Glutamatergic neuron (in vitro differentiated cells): ENCODE measurements around the gene PTPRM. TPM values are rescaled to one million over a fixed set of nuclear protein-coding genes. Genes with fewer than 3 reads are reported as not detected.

ENCODE experiments used
- DNase-seq: peaks from one replicate; pipeline ENCODE4 v3.0.0; 2022
- H3K27ac Mint-ChIP-seq: one replicate; pipeline ENCODE4 v1.8.0; 2020; ENCODE audit warnings: mild to moderate bottlenecking, mixed read lengths, inconsistent platforms; ENCODE audit not compliant: unreplicated experiment
- H3K27me3 Mint-ChIP-seq: one replicate; pipeline ENCODE4 v1.8.0; 2020; ENCODE audit warnings: mild to moderate bottlenecking, moderate library complexity, mixed read lengths, inconsistent platforms; ENCODE audit not compliant: unreplicated experiment
- H3K36me3 Mint-ChIP-seq: one replicate; pipeline ENCODE4 v1.8.0; 2020; ENCODE audit warnings: mild to moderate bottlenecking, mixed read lengths, inconsistent platforms; ENCODE audit not compliant: unreplicated experiment
- H3K4me1 Mint-ChIP-seq: one replicate; pipeline ENCODE4 v1.8.0; 2020; ENCODE audit warnings: mild to moderate bottlenecking, low read depth, mixed read lengths, inconsistent platforms; ENCODE audit not compliant: unreplicated experiment
- H3K4me3 Mint-ChIP-seq: one replicate; pipeline ENCODE4 v1.8.0; 2020; ENCODE audit warnings: mild to moderate bottlenecking, mixed read lengths, inconsistent platforms; ENCODE audit not compliant: unreplicated experiment
- H3K9me3 Mint-ChIP-seq: one replicate; pipeline ENCODE4 v1.8.0; 2020; ENCODE audit warnings: mild to moderate bottlenecking, moderate library complexity, mixed read lengths, inconsistent platforms; ENCODE audit not compliant: unreplicated experiment
- total RNA-seq: library from RNA; stranded (reverse); fragmentation: NEBNext Ultra II Directional; extraction: Animal tissue kit (Norgen Biotek cat#: 25700); gene quantifications from one replicate; pipeline ENCODE4 v1.2.1, GENCODE V29; 2021; ENCODE audit not compliant: unreplicated experiment
- TF ChIP-seq, protein P1 (sequence below): fragments of 200-600 bp; sonication (generic); IDR thresholded peaks from one replicate; pipeline ENCODE4 v1.5.0; 2021; ENCODE audit not compliant: partially characterized antibody, unreplicated experiment

PTPRM gene
- total RNA-seq, 1 donor from 2014 or later: 23.9 TPM

DNA sequence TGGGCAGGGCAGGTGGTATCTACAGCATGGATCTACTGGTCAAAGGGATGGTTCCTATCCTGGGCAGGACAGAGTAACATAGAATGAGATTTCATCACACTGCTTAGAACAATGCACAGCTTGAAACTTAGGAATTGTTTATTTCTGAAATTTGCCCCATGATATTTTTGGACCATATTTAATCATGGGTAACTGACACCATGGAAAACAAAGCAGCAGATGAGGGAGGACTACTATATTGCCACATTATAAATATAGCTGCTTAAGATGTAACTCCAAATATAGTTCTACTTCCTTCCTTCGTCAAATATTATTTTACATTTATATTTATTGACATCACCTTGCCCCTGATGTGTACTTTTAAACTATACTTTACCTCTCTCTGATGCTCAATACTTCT lies 254.7 kb downstream of the PTPRM start:
- no peak overlapping the region for H3K4me3 Mint-ChIP-seq
- no peak overlapping the region for H3K27ac Mint-ChIP-seq
- no peaks in the 10 kb centered on the region for H3K36me3 Mint-ChIP-seq
- peaks cover 3% of the 10 kb centered on the region for H3K27me3 Mint-ChIP-seq
- H3K4me1 Mint-ChIP-seq: peaks cover 8% of the 10 kb centered on the region
- no peak for DNase-seq
- H3K9me3 Mint-ChIP-seq: peaks cover 2% of the 10 kb centered on the region
- TF ChIP-seq, protein P1, sequence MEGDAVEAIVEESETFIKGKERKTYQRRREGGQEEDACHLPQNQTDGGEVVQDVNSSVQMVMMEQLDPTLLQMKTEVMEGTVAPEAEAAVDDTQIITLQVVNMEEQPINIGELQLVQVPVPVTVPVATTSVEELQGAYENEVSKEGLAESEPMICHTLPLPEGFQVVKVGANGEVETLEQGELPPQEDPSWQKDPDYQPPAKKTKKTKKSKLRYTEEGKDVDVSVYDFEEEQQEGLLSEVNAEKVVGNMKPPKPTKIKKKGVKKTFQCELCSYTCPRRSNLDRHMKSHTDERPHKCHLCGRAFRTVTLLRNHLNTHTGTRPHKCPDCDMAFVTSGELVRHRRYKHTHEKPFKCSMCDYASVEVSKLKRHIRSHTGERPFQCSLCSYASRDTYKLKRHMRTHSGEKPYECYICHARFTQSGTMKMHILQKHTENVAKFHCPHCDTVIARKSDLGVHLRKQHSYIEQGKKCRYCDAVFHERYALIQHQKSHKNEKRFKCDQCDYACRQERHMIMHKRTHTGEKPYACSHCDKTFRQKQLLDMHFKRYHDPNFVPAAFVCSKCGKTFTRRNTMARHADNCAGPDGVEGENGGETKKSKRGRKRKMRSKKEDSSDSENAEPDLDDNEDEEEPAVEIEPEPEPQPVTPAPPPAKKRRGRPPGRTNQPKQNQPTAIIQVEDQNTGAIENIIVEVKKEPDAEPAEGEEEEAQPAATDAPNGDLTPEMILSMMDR: no peak

DNA sequence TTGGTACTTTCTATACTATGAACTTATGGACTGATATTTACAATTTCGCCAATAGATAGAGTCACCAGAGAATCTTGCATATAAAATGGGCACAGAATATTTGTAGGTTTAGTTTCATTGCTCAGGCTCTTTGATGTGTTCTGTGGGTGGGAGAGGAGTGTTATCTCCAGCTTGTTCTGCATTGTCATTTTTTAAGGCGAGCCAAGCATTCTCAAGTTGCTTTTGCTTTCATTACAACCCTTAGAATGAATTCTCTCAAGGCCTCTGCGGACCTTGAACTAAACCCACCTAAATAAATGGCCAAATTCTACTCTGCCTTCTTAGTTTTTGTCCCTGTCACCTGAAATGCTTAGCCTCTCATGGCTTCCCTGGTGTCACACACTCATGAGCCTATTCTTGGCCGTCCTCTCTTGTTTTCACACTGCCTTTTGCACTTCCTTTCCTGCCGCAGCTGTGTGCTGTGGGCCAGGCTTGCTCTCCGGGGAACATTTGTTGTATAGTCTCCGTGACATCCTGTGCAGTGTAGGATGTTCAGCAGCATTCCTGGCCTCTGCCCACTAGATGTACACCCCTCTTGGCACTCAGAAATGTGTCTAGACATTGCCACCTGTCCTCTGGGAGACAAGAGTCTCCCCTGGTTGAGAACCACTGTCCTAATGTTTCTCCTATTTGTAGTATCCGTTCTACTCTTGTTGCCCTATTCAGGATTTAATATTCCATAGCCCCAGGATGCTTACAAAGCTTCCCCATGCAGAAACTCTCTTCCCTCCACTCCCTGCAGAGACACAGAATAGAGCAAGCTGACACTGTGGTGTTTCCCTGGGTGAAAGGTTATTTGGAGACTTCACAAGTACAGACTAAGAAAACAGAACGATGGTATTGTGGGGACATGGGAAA lies 255.6 kb downstream of the PTPRM start:
- peaks cover 3% of the 10 kb centered on the region for H3K27me3 Mint-ChIP-seq
- H3K9me3 Mint-ChIP-seq: peaks cover 2% of the 10 kb centered on the region

DNA sequence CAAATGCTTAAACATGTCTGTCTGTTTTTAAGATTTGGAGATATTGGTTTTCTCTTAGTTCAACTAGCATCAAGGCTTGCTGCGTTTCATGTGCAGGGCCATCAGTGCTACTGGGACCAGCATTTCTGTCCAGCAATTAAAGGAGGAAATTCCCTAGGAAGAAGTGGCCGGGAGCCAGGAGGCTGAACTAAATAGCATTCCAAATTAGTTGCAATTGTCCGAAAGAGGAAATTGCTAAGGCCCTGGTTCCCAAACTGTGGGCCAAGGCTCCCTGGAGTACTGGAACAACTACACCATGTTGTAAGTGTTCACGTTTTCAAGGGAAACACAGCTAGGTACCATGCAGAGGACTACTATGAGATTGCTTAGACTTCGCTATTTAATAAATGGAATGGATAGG lies 257.9 kb downstream of the PTPRM start:
- no peak overlapping the region for H3K4me3 Mint-ChIP-seq
- no peak overlapping the region for H3K27ac Mint-ChIP-seq
- H3K4me1 Mint-ChIP-seq: no peaks in the 10 kb centered on the region
- TF ChIP-seq, protein P1: no peak
- H3K9me3 Mint-ChIP-seq: peaks cover 2% of the 10 kb centered on the region
- no peak for DNase-seq
- H3K27me3 Mint-ChIP-seq: peaks cover 3% of the 10 kb centered on the region
- H3K36me3 Mint-ChIP-seq: no peaks in the 10 kb centered on the region

More for the DNA sequence above, 255.6 kb downstream of the PTPRM start:
- H3K4me3 Mint-ChIP-seq: no peak overlapping the region
- peaks cover 5% of the 10 kb centered on the region for H3K4me1 Mint-ChIP-seq
- no peaks in the 10 kb centered on the region for H3K36me3 Mint-ChIP-seq
- no peak for DNase-seq
- no peak overlapping the region for H3K27ac Mint-ChIP-seq
- TF ChIP-seq, protein P1: no peak

DNA sequence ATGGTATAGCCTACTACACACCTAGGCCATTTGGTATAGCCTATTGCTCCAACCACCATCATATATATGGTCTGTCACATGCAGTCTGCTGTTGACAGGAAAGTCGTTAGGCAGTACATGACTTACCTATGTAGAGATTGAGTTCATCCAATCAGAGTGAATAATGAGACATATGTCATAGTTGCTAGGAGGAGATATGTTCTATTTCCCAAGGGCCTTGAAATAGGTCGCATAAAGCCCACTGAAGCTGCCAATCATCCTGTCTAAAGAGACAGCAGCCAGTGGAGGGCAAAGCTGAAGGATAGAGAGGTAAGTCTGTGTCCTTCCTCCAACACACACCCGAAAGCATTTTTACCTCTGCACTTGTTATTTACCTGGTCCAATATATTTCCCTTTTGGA lies 263.4 kb downstream of the PTPRM start:
- TF ChIP-seq, protein P1: no peak
- no peak for DNase-seq
- no peaks in the 10 kb centered on the region for H3K36me3 Mint-ChIP-seq
- H3K27ac Mint-ChIP-seq: no peak overlapping the region
- no peak overlapping the region for H3K4me3 Mint-ChIP-seq
- peaks cover 2% of the 10 kb centered on the region for H3K9me3 Mint-ChIP-seq
- H3K27me3 Mint-ChIP-seq: no peaks in the 10 kb centered on the region
- no peaks in the 10 kb centered on the region for H3K4me1 Mint-ChIP-seq

DNA sequence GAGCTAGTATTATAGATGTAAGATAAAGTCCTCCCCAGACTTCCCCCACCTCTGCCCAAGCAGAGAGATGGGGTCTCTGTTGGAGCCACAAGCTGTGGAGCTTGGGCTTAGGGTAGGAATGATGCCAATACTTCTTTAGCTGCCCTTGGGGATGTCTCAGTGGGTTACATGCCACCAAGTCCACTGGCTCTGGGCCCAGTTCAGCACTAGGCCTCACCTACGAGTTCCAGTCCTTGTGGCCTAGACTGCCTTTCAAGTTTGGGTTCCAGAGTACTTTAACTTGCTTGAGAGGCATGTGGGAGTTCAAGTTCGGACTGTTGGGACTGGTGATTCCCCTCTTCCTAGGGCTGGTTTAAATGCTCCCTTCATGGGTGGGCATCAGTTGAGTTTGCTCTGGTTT lies 272.4 kb downstream of the PTPRM start:
- H3K27ac Mint-ChIP-seq: no peak overlapping the region
- TF ChIP-seq, protein P1: no peak
- H3K27me3 Mint-ChIP-seq: peaks cover under 1% of the 10 kb centered on the region
- H3K36me3 Mint-ChIP-seq: peaks cover 8% of the 10 kb centered on the region
- H3K4me1 Mint-ChIP-seq: no peaks in the 10 kb centered on the region
- peaks cover 1% of the 10 kb centered on the region for H3K9me3 Mint-ChIP-seq
- H3K4me3 Mint-ChIP-seq: no peak overlapping the region
- no peak for DNase-seq
